D341Med (cell line): ENCODE results near the gene DHRS7B.
"Not testable (repeated sequence)": the region's sequence is repeated elsewhere in the genome, so short reads cannot be mapped to it uniquely, and the experiment has no call there.

Experiments
- DNase-seq: peaks from one replicate; pipeline ENCODE4 v3.0.0; 2012; ENCODE audit warnings: low spot score

DHRS7B gene

GRCh38 chr17:21108651-21109050, 18.1 kb upstream of the DHRS7B start:
- no peak for DNase-seq

- no peak for DNase-seq
Measured at GRCh38 chr17:21113049-21113690, 13.6 kb upstream of the DHRS7B start.

- no peak for DNase-seq
Measured at GRCh38 chr17:21113716-21114115, 13.0 kb upstream of the DHRS7B start.

DNA sequence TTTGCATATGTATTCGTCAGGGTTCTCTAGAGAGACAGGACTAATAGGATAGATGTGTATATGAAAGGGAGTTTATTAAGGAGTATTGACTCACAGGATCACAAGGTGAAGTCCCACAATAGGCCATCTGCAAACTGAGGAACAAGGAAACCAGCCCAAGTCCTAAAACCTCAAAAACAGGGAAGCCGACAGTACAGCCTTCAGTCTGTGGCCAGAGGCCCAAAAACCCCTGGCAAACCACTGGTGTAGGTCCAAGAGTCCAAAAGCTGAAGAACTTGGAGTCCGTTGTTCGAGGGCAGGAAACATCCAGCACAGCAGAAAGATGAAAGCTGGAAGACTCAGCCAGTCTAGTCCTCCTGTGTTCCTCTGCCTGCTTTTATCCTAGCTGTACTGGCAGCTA, 12.0 kb upstream of the DHRS7B start:
- DNase-seq = not testable (repeated sequence)

- peak; percentile 76 for DNase-seq
Measured at GRCh38 chr17:21119247-21119918, 7.4 kb upstream of the DHRS7B start.

DNA sequence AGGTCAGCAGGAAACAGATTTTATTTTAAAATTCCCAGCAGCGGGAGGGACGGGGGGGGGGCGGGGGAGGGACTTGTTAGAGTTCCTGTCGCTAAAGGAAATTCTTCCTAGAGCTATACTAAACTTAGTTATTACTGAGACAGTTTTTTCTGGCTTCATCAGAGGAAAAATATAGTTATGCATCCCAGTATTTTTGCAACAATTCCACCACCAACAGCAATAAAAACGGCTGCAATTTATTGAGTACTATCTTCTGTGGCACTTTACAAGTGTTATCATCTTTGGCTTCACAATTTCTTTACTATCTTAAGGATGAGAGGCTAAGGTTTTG, 6.9 kb upstream of the DHRS7B start:
- no peak for DNase-seq

DNA sequence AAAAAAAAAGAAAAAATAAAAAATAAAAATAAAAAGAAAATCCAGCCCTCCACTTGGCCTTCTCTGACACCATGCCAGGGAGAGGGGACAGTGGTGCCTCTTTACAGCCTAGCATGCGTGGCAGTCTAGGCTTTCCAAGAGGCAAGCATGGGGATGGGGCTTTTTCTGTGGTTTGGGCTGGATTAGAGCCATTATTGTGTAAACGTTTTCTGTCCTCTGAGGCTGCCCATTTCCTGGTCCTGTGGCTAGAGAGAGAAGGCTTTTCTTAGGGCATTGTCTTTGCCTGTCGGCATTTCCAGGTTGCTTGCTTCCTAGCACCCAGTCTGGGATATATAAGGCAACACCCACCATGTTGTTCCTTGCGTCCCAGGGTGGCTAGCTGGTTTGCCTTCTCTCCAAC, 2.7 kb upstream of the DHRS7B start:
- no peak for DNase-seq

DNA sequence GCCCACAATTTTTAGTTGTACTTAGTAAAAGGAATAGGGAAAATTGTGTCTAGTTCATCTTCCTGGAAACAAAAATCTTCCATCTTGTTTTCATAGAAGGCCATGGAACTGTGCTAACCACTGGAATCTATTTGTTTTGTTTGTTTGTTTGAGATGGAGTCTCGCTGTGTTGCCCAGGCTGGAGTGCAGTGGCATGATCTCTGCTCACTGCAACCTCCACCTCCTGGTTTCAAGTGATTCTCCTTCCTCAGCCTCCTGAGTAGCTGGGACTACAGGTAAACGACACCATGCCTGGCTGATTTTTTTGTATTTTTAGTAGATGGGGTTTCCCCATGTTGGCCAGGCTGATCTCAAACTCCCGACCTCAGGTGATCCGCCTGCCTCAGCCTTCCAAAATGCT, 2.2 kb upstream of the DHRS7B start:
- not testable (repeated sequence) for DNase-seq

- no peak for DNase-seq
Measured at GRCh38 chr17:21125862-21126261, 902 bp upstream of the DHRS7B start.

DNA sequence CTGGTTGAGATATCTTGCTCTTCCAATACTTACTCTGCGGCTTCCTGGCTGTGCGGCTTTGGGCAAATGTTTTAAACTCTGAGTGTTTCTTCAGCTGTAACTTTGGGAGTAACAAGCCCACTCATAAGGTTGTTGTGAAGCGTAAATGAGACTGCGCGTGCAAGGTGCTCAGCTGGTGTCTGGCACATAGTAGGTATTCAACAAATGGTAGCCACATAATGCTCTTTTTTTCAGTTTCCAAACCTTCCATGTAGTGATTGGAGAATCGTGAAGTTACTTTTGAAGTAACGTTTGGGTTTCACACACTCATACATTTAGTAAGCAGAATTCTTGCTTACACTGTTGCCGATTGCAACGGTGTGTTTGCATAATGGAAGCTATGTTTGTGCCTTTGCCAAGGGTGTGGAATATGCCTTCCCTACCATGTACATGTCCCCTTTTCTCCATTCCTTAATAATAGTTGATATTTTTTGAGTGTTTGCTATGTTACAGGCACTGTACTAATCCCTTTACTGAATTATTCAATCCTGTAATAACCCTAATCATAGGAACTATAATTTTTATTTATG, 829 bp downstream of the DHRS7B start:
- DNase-seq = no peak

- peak; percentile 61 for DNase-seq
Measured at GRCh38 chr17:21129023-21129681, 2.4 kb downstream of the DHRS7B start.

DNA sequence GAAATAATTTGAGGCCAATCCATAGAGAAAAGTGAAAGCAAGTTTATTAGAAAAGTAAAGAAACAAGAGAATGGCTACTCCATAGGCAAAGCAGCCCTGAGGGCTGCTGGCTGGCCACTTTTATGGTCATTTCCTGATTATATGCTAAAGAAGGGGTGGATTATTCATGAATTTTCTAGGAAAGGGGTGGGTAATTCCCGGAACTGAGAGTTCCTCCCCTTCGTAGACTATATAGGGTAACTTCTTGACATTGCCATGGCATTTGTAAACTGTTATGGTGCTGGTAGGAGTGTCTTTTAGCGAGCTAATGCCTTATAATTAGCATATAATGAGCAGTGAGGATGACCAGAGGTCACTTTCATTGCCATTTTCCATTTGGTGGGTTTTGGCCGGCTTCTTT, 4.4 kb downstream of the DHRS7B start:
- DNase-seq = no peak

DNA sequence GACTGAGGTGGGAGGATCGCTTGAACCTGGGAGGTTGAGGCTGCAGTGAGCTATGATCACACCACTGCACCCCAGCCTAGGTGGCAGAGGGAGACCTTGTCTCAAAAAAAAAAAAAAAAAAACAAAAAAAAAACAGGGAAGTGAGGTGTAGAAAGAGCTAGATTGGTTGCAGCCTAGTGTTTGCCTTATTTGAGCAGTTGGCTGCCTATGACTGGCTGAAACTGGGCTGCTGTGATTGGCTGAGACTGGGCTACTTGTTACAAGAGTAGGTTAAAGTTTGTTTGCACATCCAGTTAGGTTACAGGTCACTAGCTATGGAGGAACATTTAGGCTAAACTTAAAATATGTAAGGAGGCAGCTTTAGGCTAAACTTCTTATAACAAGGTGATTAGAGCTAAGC, 5.7 kb downstream of the DHRS7B start:
- DNase-seq = no peak

DNA sequence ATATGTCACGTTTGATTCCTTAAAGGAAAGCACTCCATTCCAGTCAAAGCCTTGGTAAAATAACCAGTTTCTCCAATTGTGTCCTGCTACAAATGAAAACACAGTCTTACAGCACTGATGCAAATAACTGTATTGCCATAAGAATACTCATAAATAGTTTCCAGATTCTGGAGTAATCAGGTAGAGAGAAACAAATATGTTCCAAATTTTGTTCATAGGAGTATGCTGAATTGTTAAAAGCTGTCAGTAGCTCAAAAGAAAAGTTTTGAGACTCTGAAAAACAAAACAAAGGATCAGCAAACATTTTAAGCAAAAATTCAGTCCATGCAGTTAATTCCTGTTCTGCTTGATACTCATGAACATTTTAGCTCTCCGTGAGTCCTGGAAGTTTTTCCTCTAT, 7.8 kb downstream of the DHRS7B start:
- DNase-seq = no peak

GRCh38 chr17:21140911-21141310, 14.1 kb downstream of the DHRS7B start:
- DNase-seq = no peak

GRCh38 chr17:21141331-21141730, 14.6 kb downstream of the DHRS7B start:
- DNase-seq = no peak

DNA sequence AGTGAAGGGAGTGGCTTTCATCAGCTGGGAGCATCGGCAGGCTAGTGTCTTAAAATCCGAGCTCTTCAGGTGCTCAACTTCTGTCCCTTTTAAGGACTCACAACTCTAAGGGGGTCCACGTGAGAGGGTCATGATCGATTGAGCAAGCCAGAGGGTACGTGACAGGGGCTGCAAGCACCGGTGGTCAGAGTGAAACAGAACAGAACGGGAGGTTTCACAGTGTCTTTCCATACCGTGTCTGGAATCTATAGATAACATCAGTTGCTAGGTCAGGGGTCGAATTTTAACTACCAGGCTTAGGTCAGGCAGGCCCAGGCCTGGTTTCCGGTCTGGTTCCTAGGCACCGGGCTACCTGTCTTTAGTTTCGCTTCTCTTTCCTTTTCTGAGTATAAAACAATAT, 15.3 kb downstream of the DHRS7B start:
- DNase-seq = not testable (repeated sequence)

DNA sequence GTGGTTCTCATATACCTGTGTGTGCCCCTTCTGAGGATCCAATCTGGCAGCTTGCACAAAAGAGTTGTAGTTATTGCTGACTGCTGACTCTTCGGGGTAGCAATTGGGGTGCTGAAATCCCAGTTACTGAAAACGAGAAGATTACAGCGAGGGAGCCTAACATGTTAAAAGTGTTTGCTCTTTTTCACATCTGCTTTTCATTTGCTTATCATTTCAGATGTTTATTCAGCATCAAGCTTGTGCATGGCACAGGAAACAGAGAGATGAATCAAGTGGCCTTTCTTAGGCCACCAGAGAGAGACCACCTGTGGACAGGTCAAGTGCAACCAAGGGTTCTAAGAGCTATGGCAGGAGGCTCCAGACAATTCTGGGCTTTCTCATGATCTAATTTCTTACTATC, 16.9 kb downstream of the DHRS7B start:
- DNase-seq = no peak

DNA sequence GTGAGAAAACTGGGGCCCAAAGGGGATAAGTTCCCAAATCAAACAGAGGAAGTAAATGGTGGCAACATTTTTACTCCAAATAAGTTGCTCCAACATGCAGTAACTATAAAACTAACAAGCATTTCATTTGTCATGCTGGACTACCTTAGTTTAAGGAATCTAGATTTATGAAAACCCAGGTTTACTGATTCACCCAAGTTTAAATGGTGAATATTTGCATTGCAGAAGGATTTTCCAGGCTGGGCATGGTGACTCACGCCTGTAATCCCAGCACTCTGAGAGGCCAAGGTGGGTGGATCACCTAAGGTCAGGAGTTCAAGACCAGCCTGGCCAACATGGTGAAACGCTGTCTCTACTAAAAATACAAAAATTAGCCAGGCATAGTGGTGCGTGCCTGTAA, 17.5 kb downstream of the DHRS7B start:
- DNase-seq = not testable (repeated sequence)

DNA sequence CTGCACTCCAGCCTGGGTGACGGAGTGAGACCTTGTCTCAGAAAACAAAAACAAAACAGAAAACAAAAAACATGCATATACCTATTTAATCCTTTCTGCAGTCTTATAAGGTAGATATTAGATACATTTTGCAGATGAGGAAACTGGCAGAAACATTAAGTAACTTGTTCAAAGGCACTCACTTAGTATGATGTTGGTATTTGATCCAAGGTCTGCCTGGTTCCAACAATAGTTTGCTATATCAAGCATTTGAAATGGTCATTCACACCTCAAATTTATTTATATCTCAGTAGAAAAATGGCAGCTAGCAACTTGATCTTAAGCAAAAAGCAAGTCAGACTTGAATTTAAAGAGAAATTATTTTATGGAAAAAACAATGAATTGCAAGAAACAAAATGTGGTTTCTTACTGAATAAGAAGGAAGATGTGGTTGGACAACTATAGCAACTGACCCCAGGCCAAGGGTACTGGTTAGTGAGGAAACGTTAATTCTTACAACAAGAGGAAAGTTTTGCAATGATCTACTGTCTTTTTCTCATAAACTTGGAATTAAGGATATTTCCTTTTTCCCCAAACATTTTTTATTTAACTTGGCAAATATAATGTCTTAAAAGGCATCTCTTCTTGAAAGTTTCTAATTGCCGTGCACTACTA, 19.7 kb downstream of the DHRS7B start:
- DNase-seq = no peak

DNA sequence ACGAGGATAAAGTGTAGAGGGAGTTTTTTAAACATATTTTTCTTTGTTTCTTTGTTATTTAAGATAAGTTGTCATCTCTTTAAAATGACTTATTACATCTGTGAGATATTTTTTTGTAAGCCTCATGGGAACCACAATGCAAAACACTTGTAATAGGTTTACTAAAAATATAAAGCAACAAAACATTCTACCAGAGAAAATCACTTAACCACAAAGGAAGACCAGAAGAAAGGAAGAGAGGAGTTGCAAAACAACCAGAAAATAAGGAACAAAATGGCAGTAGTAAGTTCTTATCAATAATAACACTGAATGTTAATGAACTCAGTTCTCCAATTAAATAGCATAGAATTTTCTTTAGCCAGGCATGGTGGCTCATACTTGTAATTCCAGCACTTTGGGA, 22.9 kb downstream of the DHRS7B start:
- DNase-seq = no peak

DNA sequence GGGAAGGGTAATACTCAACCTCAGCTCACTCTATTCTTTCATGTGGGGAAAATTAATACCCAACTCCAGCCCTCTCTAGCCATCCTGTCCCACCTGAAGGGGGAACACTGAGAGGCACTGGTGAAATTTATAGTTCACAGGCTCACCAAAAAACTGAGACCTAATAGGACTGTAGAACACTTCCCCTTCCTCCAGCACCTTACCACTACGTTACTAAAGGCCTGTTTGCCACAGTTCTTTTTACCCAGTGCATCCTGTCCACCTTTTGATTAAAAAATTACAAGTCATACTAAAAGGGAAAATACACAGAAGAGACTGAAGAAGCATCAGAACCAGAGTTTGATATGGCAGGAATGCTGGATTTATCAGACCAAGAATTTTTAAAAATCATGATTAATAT, 26.0 kb downstream of the DHRS7B start:
- DNase-seq = no peak
